Suppressor macrophage treated with lipopolysaccharide for 4 hours (primary cell): ENCODE results near the gene STXBP6.
A peak's percentile ranks its signal among the peaks of the same experiment; 100 is the strongest.

Source experiments
- DNase-seq: peaks from one replicate; pipeline ENCODE4 v3.0.0-alpha.2; 2020

The STXBP6 gene

GRCh38 chr14:24911324-24912109 lies 138.4 kb downstream of the STXBP6 start:
- peak; percentile 64 for DNase-seq

- no peak for DNase-seq
Observed at GRCh38 chr14:24910408-24910986, 139.4 kb downstream of the STXBP6 start.

- no peak for DNase-seq
Observed at GRCh38 chr14:24909523-24910302, 140.2 kb downstream of the STXBP6 start.

- DNase-seq = peak; percentile 79
Observed at GRCh38 chr14:24908592-24909236, 141.2 kb downstream of the STXBP6 start.

- DNase-seq = no peak
Observed at GRCh38 chr14:24904533-24904932, 145.4 kb downstream of the STXBP6 start.

- DNase-seq = no peak
Observed at GRCh38 chr14:24903337-24903736, 146.6 kb downstream of the STXBP6 start.

- no peak for DNase-seq
Observed at GRCh38 chr14:24900269-24901100, 149.5 kb downstream of the STXBP6 start.

GRCh38 chr14:24897793-24898192 lies 152.2 kb downstream of the STXBP6 start:
- DNase-seq = no peak

GRCh38 chr14:24895622-24896021 lies 154.3 kb downstream of the STXBP6 start:
- no peak for DNase-seq

- no peak for DNase-seq
Observed at GRCh38 chr14:24895243-24895583, 154.7 kb downstream of the STXBP6 start.

GRCh38 chr14:24894583-24895242 lies 155.2 kb downstream of the STXBP6 start:
- no peak for DNase-seq

GRCh38 chr14:24892497-24893051 lies 157.4 kb downstream of the STXBP6 start:
- no peak for DNase-seq

GRCh38 chr14:24891987-24892496 lies 157.9 kb downstream of the STXBP6 start:
- DNase-seq = no peak

GRCh38 chr14:24890716-24891115 lies 159.2 kb downstream of the STXBP6 start:
- no peak for DNase-seq

- no peak for DNase-seq
Observed at GRCh38 chr14:24889843-24890242, 160.1 kb downstream of the STXBP6 start.

GRCh38 chr14:24888532-24888931 lies 161.4 kb downstream of the STXBP6 start:
- DNase-seq = peak; percentile 11

- no peak for DNase-seq
Observed at GRCh38 chr14:24887623-24888304, 162.2 kb downstream of the STXBP6 start.

GRCh38 chr14:24885410-24885913 lies 164.5 kb downstream of the STXBP6 start:
- no peak for DNase-seq

GRCh38 chr14:24883576-24883975 lies 166.4 kb downstream of the STXBP6 start:
- no peak for DNase-seq

GRCh38 chr14:24881116-24881893 lies 168.6 kb downstream of the STXBP6 start:
- no peak for DNase-seq
